Heart left ventricle (tissue), 13 donors: Measurements from ENCODE around the gene GRK5.

ENCODE experiments used
- POLR2A ChIP-seq, 2 donors: fragments of 450-650 bp; IDR thresholded peaks; one replicate each; pipeline ENCODE4 v1.6.1; 2017; ENCODE audit warnings: antibody characterized with exemption in 2 of 2, mild to moderate bottlenecking in 2 of 2, moderate library complexity in 2 of 2
- TF ChIP-seq, protein P1 (sequence below), 12 donors: fragments of 200-600 bp; sonication (generic) in 4 of 12; IDR thresholded peaks; one replicate each; pipeline versions ENCODE4 v1.5.0 to v1.8.0; 2018 to 2022; ENCODE audit warnings: antibody characterized with exemption in 12 of 12, mild to moderate bottlenecking in 5 of 12
- donor health status: ischemic (EF 13 %, LVEDD 7.1; RV severe dilation, severe dysfunction).
- donor health status: DM: no; HTN: yes; CAD: no.
- donor health status: DM: no; HTN: no; CAD: no.
- donor health status: ischemic (EF 25% LVEDD 6.9; RV normal size, moderate dysfunction).
- donor health status: ischemic (EF 25% LVEDD 5.7; RV mildly dilated, moderate dysfunction).
- donor health status: ischemic (EF 35%, LVEDD 5.7; RV mildly dilated, moderate dysfunction).
- donor health status: nonischemic (EF 11% LVEDD 7.7; RV severe dilation, severe dysfunction).
- donor health status: DM: yes; HTN: yes; CAD: no.
- donor health status: PGD.
- donor health status: ischemic (EF 29% LVEDD 5.4; RV normal size, mild dysfunction).
- donor health status: nonischemic (EF 23%, LVEDD 6.1; RV moderate dilation, normal function).

GRCh38 chr10:119330342-119330741 lies 123.0 kb downstream of the GRK5 start:
- TF ChIP-seq, protein P1, sequence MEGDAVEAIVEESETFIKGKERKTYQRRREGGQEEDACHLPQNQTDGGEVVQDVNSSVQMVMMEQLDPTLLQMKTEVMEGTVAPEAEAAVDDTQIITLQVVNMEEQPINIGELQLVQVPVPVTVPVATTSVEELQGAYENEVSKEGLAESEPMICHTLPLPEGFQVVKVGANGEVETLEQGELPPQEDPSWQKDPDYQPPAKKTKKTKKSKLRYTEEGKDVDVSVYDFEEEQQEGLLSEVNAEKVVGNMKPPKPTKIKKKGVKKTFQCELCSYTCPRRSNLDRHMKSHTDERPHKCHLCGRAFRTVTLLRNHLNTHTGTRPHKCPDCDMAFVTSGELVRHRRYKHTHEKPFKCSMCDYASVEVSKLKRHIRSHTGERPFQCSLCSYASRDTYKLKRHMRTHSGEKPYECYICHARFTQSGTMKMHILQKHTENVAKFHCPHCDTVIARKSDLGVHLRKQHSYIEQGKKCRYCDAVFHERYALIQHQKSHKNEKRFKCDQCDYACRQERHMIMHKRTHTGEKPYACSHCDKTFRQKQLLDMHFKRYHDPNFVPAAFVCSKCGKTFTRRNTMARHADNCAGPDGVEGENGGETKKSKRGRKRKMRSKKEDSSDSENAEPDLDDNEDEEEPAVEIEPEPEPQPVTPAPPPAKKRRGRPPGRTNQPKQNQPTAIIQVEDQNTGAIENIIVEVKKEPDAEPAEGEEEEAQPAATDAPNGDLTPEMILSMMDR (IDR thresholded peaks at IDR 0.05): no peak
- no peak for TF ChIP-seq POLR2A (IDR thresholded peaks at IDR 0.05)
